Liver (tissue), 9 donors: ENCODE measurements around the gene NCDN. TPM values are rescaled to one million over a fixed set of nuclear protein-coding genes. Genes with fewer than 3 reads are reported as not detected.

Experiments used
- DNase-seq: peaks from one replicate; pipeline ENCODE4 v3.0.0-alpha.2; 2017; ENCODE audit warnings: low spot score
- H3K27ac ChIP-seq, 2 donors: one replicate each; pipeline ENCODE4 v1.7.0; 2013; ENCODE audit warnings: inconsistent platforms in 2 of 2, low read length in 2 of 2, control low read depth in 1 of 2, low read depth in 1 of 2, mild to moderate bottlenecking in 1 of 2
- H3K27me3 ChIP-seq, 4 donors: one replicate each; pipeline versions ENCODE4 v1.6.1 to v1.7.0; 2013; ENCODE audit warnings: low read length in 3 of 4, inconsistent platforms in 1 of 4, mild to moderate bottlenecking in 1 of 4, moderate library complexity in 1 of 4; ENCODE audit not compliant: control insufficient read depth in 4 of 4, insufficient read depth in 4 of 4
- H3K36me3 ChIP-seq, 4 donors: one replicate each; pipeline versions ENCODE4 v1.6.1 to v1.7.0; 2013; ENCODE audit warnings: low read length in 3 of 4, mild to moderate bottlenecking in 3 of 4, low read depth in 1 of 4, moderate library complexity in 1 of 4; ENCODE audit not compliant: control insufficient read depth in 4 of 4, insufficient read depth in 3 of 4
- H3K4me1 ChIP-seq, 4 donors: one replicate each; pipeline versions ENCODE4 v1.6.1 to v1.7.0; 2013; ENCODE audit warnings: low read length in 3 of 4, mild to moderate bottlenecking in 3 of 4, moderate library complexity in 1 of 4; ENCODE audit not compliant: control insufficient read depth in 4 of 4, insufficient read depth in 4 of 4
- H3K4me3 ChIP-seq, 3 donors: one replicate each; pipeline versions ENCODE4 v1.6.1 to v1.7.0; 2013; ENCODE audit warnings: low read length in 3 of 3, control low read depth in 1 of 3, low read depth in 1 of 3, mild to moderate bottlenecking in 1 of 3
- H3K9ac ChIP-seq, 2 donors: one replicate each; pipeline ENCODE4 v1.7.0; 2013; ENCODE audit warnings: low read length in 2 of 2, mild to moderate bottlenecking in 2 of 2, moderate library complexity in 2 of 2, control low read depth in 1 of 2, low read depth in 1 of 2
- H3K9me3 ChIP-seq, 4 donors: one replicate each; pipeline versions ENCODE4 v1.6.1 to v1.7.0; 2013; ENCODE audit warnings: low read length in 3 of 4; ENCODE audit not compliant: control insufficient read depth in 4 of 4
- EGR1 ChIP-seq, 2 donors: IDR thresholded peaks; 2 replicates each; pipeline ENCODE4 v1.6.1; 2016 to 2018; ENCODE audit warnings: antibody characterized with exemption in 2 of 2, low read depth in 2 of 2
- FOXA1 ChIP-seq: IDR thresholded peaks from 2 replicates; pipeline ENCODE4 v1.6.1; 2016; ENCODE audit warnings: antibody characterized with exemption
- FOXA2 ChIP-seq: IDR thresholded peaks from 2 replicates; pipeline ENCODE4 v1.6.1; 2016; ENCODE audit warnings: antibody characterized with exemption
- GABPA ChIP-seq, 2 donors: IDR thresholded peaks in 1 of 2; conservative IDR thresholded peaks in 1 of 2; 2 replicates each; pipeline ENCODE4 v1.6.1; 2016; ENCODE audit warnings: antibody characterized with exemption in 2 of 2, mild to moderate bottlenecking in 1 of 2, moderate library complexity in 1 of 2
- HNF4A ChIP-seq, 2 donors: conservative IDR thresholded peaks; 2 replicates each; pipeline ENCODE4 v1.6.1; 2016; ENCODE audit warnings: antibody characterized with exemption in 2 of 2, mild to moderate bottlenecking in 2 of 2
- HNF4G ChIP-seq: IDR thresholded peaks from 2 replicates; pipeline ENCODE4 v1.6.1; 2016; ENCODE audit warnings: antibody characterized with exemption
- JUND ChIP-seq, 2 donors: IDR thresholded peaks; 2 replicates each; pipeline ENCODE4 v1.6.1; 2016; ENCODE audit warnings: antibody characterized with exemption in 2 of 2
- NR2F2 ChIP-seq: IDR thresholded peaks from 2 replicates; pipeline ENCODE4 v1.6.1; 2016; ENCODE audit warnings: antibody characterized with exemption
- RAD21 ChIP-seq, 2 donors: IDR thresholded peaks; 2 replicates each; pipeline ENCODE4 v1.6.1; 2016; ENCODE audit warnings: antibody characterized with exemption in 2 of 2, mild to moderate bottlenecking in 2 of 2
- RXRA ChIP-seq, 2 donors: IDR thresholded peaks; 2 replicates each; pipeline ENCODE4 v1.6.1; 2017 to 2018; ENCODE audit warnings: antibody characterized with exemption in 2 of 2, mild to moderate bottlenecking in 1 of 2
- SP1 ChIP-seq: IDR thresholded peaks from 2 replicates; pipeline ENCODE4 v1.6.1; 2018; ENCODE audit warnings: antibody characterized with exemption, mild to moderate bottlenecking
- TAF1 ChIP-seq: conservative IDR thresholded peaks from 2 replicates; pipeline ENCODE4 v1.6.1; 2016; ENCODE audit warnings: antibody characterized with exemption, mild to moderate bottlenecking
- YY1 ChIP-seq: IDR thresholded peaks from 2 replicates; pipeline ENCODE4 v1.6.1; 2016; ENCODE audit warnings: antibody characterized with exemption, mild to moderate bottlenecking
- WGBS: extraction: QIAGEN DNeasy Blood & Tissue Kit; methylation state at CpG from one replicate; pipeline ENCODE4 v1.1.7; 2013; 5-methylcytosine and 5-hydroxymethylcytosine counted together
- polyA plus RNA-seq, 2 donors: library from polyadenylated mRNA; stranded (reverse) in 1 of 2; unstranded in 1 of 2; fragments of 200-250 nt in 1 of 2; fragments of >200 nt in 1 of 2; fragmentation: Nextera tagmentation in 1 of 2; extraction: Ambion mirVana in 1 of 2; gene quantifications; one replicate each; pipeline versions ENCODE4 v1.2.1 to v1.2.3, GENCODE V29; 2013 to 2015
- total RNA-seq, 2 donors: library from RNA; depleted of rRNA; stranded (reverse); fragments of >200 nt; gene quantifications; one replicate each; pipeline ENCODE4 v1.2.3, GENCODE V29; 2014
- TF ChIP-seq, protein P1 (sequence below): IDR thresholded peaks from 2 replicates; pipeline ENCODE4 v1.6.1; 2016; ENCODE audit warnings: antibody characterized with exemption
- TF ChIP-seq, protein P2 (sequence below): fragments of 150-350 bp; IDR thresholded peaks from 2 replicates; pipeline ENCODE4 v1.5.1; 2017; ENCODE audit warnings: improper control_type of control experiment, low read depth, low read length; ENCODE audit not compliant: missing input control
- TF ChIP-seq, protein P3 (sequence below): IDR thresholded peaks from 2 replicates; pipeline ENCODE4 v1.6.1; 2016; ENCODE audit warnings: antibody characterized with exemption
- TF ChIP-seq, protein P4 (sequence below): IDR thresholded peaks from 2 replicates; pipeline ENCODE4 v1.6.1; 2016; ENCODE audit warnings: antibody characterized with exemption
- TF ChIP-seq, protein P5 (sequence below): IDR thresholded peaks from 2 replicates; pipeline ENCODE4 v1.6.1; 2016; ENCODE audit warnings: antibody characterized with exemption, mild to moderate bottlenecking
- donor health status: healthy.
- donor health status: healthy.
- donor health status: healthy.
- donor health status: healthy.
- donor health status: healthy.

The NCDN gene
- total and polyA plus RNA-seq, 4 donors = 2.7 to 7.9 (median 5.6) TPM

DNA sequence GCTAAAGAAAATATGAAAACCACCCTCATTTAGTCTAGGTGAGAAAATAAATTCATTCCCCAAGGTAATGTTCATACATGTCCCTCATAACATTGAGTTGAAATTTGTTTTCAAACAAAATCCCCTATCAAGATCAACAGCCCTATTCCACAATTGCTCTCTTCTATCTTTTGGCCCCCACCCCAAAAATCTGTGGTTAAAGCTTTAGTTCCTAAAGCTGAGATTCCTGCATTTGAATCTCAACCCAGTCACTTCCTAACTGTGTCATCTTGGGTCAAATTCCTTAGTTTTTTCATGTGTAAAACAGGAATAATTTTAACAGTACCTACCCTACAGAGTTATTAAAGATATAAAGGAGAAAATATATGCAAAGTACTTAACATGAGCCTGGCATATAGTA lies 22.4 kb upstream of the NCDN start:
- H3K27me3 ChIP-seq = no peaks in the 10 kb centered on the region
- TF ChIP-seq SP1 = no peak
- TF ChIP-seq RAD21 (IDR thresholded peaks at IDR 0.05) = no peak
- no peak for TF ChIP-seq HNF4G
- no peak for TF ChIP-seq RXRA (IDR thresholded peaks at IDR 0.05)
- TF ChIP-seq FOXA2 = no peak
- TF ChIP-seq, protein P1, sequence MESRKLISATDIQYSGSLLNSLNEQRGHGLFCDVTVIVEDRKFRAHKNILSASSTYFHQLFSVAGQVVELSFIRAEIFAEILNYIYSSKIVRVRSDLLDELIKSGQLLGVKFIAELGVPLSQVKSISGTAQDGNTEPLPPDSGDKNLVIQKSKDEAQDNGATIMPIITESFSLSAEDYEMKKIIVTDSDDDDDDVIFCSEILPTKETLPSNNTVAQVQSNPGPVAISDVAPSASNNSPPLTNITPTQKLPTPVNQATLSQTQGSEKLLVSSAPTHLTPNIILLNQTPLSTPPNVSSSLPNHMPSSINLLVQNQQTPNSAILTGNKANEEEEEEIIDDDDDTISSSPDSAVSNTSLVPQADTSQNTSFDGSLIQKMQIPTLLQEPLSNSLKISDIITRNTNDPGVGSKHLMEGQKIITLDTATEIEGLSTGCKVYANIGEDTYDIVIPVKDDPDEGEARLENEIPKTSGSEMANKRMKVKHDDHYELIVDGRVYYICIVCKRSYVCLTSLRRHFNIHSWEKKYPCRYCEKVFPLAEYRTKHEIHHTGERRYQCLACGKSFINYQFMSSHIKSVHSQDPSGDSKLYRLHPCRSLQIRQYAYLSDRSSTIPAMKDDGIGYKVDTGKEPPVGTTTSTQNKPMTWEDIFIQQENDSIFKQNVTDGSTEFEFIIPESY = no peak
- no peak for TF ChIP-seq HNF4A (conservative IDR thresholded peaks at IDR 0.05)
- H3K9me3 ChIP-seq = no peaks in the 10 kb centered on the region
- H3K27ac ChIP-seq = no peak overlapping the region
- DNase-seq = no peak
- no peak overlapping the region for H3K4me3 ChIP-seq
- H3K4me1 ChIP-seq = peaks cover 0 to 9% (median 4%) of the 10 kb centered on the region in 4 donors
- no peak overlapping the region for H3K9ac ChIP-seq
- H3K36me3 ChIP-seq = peaks cover 0 to 9% (median 2%) of the 10 kb centered on the region in 4 donors

DNA sequence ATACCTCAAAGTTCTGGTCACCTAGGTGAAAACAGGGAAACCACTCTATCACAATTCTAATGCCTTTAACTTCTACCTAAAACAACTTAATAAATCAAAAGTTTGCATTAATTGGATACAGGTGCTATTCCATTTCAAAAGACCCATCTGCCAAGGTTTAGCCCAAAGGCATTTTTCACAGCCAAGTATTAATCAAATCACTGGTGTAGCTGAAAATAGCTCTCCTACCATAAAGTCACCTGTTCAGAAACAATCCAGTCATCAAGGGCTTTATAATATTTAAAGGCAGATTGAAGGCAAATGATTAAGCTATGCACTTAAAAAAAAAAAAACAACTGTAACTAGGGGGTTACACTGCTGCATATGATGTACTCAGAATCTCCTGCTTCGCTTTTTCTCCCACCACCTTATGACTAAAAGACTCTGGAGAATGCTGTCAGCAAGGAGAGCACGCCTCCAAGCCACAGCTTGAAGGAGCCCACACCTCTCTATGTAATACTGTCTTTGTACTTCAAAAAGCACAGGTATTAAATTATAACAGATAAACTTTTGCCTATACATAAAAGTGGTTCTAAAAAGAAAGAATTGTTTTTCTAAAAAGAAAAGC lies 20.9 kb upstream of the NCDN start:
- no peaks in the 10 kb centered on the region for H3K9me3 ChIP-seq
- peaks cover 0 to 4% (median 0%) of the 10 kb centered on the region in 4 donors for H3K36me3 ChIP-seq
- H3K4me1 ChIP-seq = peaks cover 0 to 10% (median 5%) of the 10 kb centered on the region in 4 donors
- H3K9ac ChIP-seq = no peak overlapping the region
- no peak overlapping the region for H3K4me3 ChIP-seq
- no peaks in the 10 kb centered on the region for H3K27me3 ChIP-seq
- TF ChIP-seq, protein P2, sequence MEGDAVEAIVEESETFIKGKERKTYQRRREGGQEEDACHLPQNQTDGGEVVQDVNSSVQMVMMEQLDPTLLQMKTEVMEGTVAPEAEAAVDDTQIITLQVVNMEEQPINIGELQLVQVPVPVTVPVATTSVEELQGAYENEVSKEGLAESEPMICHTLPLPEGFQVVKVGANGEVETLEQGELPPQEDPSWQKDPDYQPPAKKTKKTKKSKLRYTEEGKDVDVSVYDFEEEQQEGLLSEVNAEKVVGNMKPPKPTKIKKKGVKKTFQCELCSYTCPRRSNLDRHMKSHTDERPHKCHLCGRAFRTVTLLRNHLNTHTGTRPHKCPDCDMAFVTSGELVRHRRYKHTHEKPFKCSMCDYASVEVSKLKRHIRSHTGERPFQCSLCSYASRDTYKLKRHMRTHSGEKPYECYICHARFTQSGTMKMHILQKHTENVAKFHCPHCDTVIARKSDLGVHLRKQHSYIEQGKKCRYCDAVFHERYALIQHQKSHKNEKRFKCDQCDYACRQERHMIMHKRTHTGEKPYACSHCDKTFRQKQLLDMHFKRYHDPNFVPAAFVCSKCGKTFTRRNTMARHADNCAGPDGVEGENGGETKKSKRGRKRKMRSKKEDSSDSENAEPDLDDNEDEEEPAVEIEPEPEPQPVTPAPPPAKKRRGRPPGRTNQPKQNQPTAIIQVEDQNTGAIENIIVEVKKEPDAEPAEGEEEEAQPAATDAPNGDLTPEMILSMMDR = no peak
- TF ChIP-seq, protein P3, sequence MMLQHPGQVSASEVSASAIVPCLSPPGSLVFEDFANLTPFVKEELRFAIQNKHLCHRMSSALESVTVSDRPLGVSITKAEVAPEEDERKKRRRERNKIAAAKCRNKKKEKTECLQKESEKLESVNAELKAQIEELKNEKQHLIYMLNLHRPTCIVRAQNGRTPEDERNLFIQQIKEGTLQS = no peak
- TF ChIP-seq NR2F2 = no peak
- TF ChIP-seq TAF1 = no peak
- no peak for TF ChIP-seq SP1
- no peak for TF ChIP-seq FOXA2
- no peak for TF ChIP-seq GABPA (IDR thresholded peaks at IDR 0.05 in 1 of 2, conservative IDR thresholded peaks at IDR 0.05 in 1 of 2)
- TF ChIP-seq RAD21 (IDR thresholded peaks at IDR 0.05) = no peak
- TF ChIP-seq, protein P4, sequence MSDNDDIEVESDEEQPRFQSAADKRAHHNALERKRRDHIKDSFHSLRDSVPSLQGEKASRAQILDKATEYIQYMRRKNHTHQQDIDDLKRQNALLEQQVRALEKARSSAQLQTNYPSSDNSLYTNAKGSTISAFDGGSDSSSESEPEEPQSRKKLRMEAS = no peak
- no peak for TF ChIP-seq YY1
- no peak for TF ChIP-seq HNF4G
- TF ChIP-seq JUND (IDR thresholded peaks at IDR 0.05) = no peak
- TF ChIP-seq RXRA (IDR thresholded peaks at IDR 0.05) = no peak
- no peak for TF ChIP-seq EGR1 (IDR thresholded peaks at IDR 0.05; ENCODE audit: low read depth in 2 of 2)
- TF ChIP-seq FOXA1 = no peak
- TF ChIP-seq, protein P1 = no peak
- no peak for TF ChIP-seq HNF4A (conservative IDR thresholded peaks at IDR 0.05)
- TF ChIP-seq, protein P5, sequence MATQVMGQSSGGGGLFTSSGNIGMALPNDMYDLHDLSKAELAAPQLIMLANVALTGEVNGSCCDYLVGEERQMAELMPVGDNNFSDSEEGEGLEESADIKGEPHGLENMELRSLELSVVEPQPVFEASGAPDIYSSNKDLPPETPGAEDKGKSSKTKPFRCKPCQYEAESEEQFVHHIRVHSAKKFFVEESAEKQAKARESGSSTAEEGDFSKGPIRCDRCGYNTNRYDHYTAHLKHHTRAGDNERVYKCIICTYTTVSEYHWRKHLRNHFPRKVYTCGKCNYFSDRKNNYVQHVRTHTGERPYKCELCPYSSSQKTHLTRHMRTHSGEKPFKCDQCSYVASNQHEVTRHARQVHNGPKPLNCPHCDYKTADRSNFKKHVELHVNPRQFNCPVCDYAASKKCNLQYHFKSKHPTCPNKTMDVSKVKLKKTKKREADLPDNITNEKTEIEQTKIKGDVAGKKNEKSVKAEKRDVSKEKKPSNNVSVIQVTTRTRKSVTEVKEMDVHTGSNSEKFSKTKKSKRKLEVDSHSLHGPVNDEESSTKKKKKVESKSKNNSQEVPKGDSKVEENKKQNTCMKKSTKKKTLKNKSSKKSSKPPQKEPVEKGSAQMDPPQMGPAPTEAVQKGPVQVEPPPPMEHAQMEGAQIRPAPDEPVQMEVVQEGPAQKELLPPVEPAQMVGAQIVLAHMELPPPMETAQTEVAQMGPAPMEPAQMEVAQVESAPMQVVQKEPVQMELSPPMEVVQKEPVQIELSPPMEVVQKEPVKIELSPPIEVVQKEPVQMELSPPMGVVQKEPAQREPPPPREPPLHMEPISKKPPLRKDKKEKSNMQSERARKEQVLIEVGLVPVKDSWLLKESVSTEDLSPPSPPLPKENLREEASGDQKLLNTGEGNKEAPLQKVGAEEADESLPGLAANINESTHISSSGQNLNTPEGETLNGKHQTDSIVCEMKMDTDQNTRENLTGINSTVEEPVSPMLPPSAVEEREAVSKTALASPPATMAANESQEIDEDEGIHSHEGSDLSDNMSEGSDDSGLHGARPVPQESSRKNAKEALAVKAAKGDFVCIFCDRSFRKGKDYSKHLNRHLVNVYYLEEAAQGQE = no peak
- H3K27ac ChIP-seq = no peak overlapping the region
- DNase-seq = no peak
- 96% methylated on average over 2 of the region's 2 CpGs for WGBS
